ENCODE results near the gene DEAF1. TPM values are rescaled to one million over a fixed set of nuclear protein-coding genes. Genes with fewer than 3 reads are reported as not detected.

Gene DEAF1
- total and polyA plus RNA-seq, 2 donors (not counting 3 experiments of a cell fraction or from before 2014, with no cell fraction given): 43.6 to 55.7 TPM

GRCh38 chr11:729492-730074, 34.6 kb upstream of the DEAF1 start:
- ChIA-PET POLR2A (no interaction called here), CTCF (interaction anchor here (1.2 kb wide), 1 partner anchor 8 kb away, joined by 4 read pairs; no protein-coding TSS in a partner anchor)
- DNase-seq (ENCODE audit: low read depth, low spot score) (no peak), FAIRE-seq (no peak)
- H3K9me3 ChIP-seq (replicated peaks; ENCODE audit: control insufficient read depth, insufficient read depth, low read length): no peaks in the 10 kb centered on the region
- H4K20me1 ChIP-seq (replicated peaks; ENCODE audit: control insufficient read depth, extremely low read depth, insufficient read depth, low read length): no peaks in the 10 kb centered on the region
- no peak overlapping the region for H3K4me3 ChIP-seq (replicated peaks in 1 of 3; ENCODE audit: insufficient read depth in 1 of 3, low read depth in 1 of 3, low read length in 3 of 3)
- no peak overlapping the region for H3K4me2 ChIP-seq (ENCODE audit: insufficient read depth, low read length)
- dilution Hi-C loops (cut with MboI; ENCODE audit: extremely low pct_ligation_motif_present, low sequenced_read_pairs): no loop called here
- BruUV-seq (replicated peaks): no TSS peak
- H3K27me3 ChIP-seq (ENCODE audit: control insufficient read depth in 2 of 2, insufficient read depth in 2 of 2, low read length in 2 of 2): peaks cover 8 to 9% of the 10 kb centered on the region in 2 experiments
- TF ChIP-seq FOS (IDR thresholded peaks at IDR 0.05; ENCODE audit: borderline replicate concordance, insufficient read depth, low read length) (no peak), MAX (IDR thresholded peaks at IDR 0.05; ENCODE audit: insufficient read depth, insufficient read length) (no peak), MYC (IDR thresholded peaks at IDR 0.05; ENCODE audit: low read depth, low read length) (no peak), POLR2AphosphoS5 (IDR thresholded peaks at IDR 0.05; ENCODE audit: insufficient read depth, low read depth, low read length) (no peak), JUN (IDR thresholded peaks at IDR 0.05; ENCODE audit: borderline replicate concordance, insufficient read depth, insufficient read length, low read depth) (no peak), POLR2A (IDR thresholded peaks at IDR 0.05; ENCODE audit: low read depth, low read length) (no peak), EZH2 (IDR thresholded peaks at IDR 0.05; ENCODE audit: borderline replicate concordance, low read depth, low read length, severe bottlenecking) (no peak), GATA2 (IDR thresholded peaks at IDR 0.05; ENCODE audit: insufficient read depth, insufficient read length, low read depth, low read length) (no peak)
- TF ChIP-seq, protein P1, sequence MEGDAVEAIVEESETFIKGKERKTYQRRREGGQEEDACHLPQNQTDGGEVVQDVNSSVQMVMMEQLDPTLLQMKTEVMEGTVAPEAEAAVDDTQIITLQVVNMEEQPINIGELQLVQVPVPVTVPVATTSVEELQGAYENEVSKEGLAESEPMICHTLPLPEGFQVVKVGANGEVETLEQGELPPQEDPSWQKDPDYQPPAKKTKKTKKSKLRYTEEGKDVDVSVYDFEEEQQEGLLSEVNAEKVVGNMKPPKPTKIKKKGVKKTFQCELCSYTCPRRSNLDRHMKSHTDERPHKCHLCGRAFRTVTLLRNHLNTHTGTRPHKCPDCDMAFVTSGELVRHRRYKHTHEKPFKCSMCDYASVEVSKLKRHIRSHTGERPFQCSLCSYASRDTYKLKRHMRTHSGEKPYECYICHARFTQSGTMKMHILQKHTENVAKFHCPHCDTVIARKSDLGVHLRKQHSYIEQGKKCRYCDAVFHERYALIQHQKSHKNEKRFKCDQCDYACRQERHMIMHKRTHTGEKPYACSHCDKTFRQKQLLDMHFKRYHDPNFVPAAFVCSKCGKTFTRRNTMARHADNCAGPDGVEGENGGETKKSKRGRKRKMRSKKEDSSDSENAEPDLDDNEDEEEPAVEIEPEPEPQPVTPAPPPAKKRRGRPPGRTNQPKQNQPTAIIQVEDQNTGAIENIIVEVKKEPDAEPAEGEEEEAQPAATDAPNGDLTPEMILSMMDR (IDR thresholded peaks at IDR 0.05; ENCODE audit: extremely low read depth in 1 of 2, insufficient read depth in 1 of 2, low read depth in 1 of 2, low read length in 2 of 2): no peak
- H3K9ac ChIP-seq (replicated peaks; ENCODE audit: extremely low read depth, insufficient read depth, low read length): no peak overlapping the region
- H3K79me2 ChIP-seq (ENCODE audit: control insufficient read depth, insufficient read depth, low read length): no peaks in the 10 kb centered on the region
- intact Hi-C loops (cut with micrococcal nuclease): loop anchor here (5.0 kb wide), 1 partner anchor 172 kb away; no protein-coding TSS in a partner anchor
- H3K9me1 ChIP-seq (replicated peaks; ENCODE audit: control insufficient read depth, extremely low read depth, insufficient read depth, low read length): no peaks in the 10 kb centered on the region
- H3K36me3 ChIP-seq (ENCODE audit: control insufficient read depth in 2 of 2, extremely low read depth in 1 of 2, insufficient read depth in 2 of 2, low read length in 2 of 2): no peaks in the 10 kb centered on the region
- no peak overlapping the region for H3K27ac ChIP-seq (ENCODE audit: insufficient read depth, low read depth, low read length)
- no peaks in the 10 kb centered on the region for H3K4me1 ChIP-seq (ENCODE audit: control insufficient read depth, extremely low read depth, insufficient read depth, low read length)
- H2AFZ ChIP-seq (ENCODE audit: low read depth, low read length): no peak overlapping the region

All from endothelial cell of umbilical vein (primary cell).